ENCODE results near the gene ANKZF1.

ANKZF1 gene

DNA sequence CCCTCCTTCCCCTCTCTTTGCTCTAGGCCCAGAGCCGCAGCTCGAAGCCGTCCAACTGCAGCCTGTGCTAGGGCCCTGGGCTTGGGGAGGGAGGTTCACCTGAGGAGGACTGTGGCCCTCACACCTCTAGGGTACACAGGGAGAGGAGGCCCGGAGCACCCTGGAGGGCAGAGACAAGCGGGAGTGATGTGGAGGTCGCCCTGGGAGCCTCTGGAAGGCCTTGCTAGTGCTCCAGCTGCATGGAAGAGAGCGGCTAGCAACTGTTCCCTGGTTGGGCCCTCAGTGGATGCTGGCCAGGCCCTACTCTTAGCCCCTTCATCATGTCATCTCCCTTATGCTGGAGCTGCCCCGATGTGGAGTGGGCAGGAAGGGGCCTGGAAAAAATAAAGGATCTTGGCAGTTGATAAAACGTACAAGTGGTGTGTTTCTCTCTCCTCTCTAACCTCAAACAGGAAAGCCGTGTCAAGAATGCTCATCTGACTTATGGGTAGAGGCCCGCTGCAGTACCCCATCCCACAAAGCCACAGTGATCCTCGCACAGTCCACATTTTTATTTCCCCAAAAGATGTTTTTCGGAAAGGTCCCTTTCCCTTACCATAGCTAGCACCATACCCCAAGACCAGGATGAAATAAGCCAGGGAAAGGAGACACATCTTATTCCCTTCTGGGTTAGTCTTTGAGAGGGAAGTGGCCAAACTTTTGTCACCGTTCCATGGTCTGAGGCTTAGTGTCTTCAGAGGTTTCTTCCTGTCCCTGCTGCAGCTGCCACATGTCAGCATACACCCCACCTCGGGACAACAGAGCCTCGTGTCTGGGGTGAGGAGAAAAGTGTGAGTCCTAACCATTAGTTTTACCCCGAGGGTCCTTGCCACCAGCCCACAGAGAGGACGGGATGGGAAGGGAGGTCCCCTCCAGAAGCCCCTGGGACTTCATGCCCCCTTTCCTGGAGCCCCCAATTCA lies 20.1 kb upstream of the ANKZF1 start:
- no peak for DNase-seq

GRCh38 chr2:219210196-219210885 lies 19.3 kb upstream of the ANKZF1 start:
- DNase-seq: no peak

- DNase-seq: no peak
Observed at GRCh38 chr2:219210886-219211362, 18.7 kb upstream of the ANKZF1 start.

DNA sequence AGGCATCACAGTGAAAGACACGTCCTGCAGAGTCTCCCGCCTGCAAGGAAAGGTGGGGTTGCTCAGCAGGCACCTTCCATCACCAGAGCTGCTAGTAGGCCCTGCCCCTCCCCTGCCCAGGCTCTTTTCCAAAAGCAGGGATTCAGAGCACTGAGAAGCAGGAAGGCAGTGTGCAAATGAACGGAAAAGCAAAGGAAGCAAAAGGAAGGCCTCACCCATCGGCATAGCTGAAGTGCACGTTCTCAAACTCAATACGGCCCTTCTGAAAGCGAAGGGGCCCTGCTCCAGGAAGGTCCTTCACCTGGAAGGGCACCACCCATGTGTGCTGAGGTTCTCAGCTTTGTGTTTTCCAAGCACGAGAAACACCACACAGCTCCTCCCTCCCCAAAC lies 16.6 kb upstream of the ANKZF1 start:
- DNase-seq: no peak

- DNase-seq: no peak
Observed at GRCh38 chr2:219213486-219214071, 16.0 kb upstream of the ANKZF1 start.

- no peak for DNase-seq
Observed at GRCh38 chr2:219214141-219214540, 15.5 kb upstream of the ANKZF1 start.

GRCh38 chr2:219214786-219215185 lies 14.8 kb upstream of the ANKZF1 start:
- no peak for DNase-seq

- no peak for DNase-seq
Observed at GRCh38 chr2:219215871-219216534, 13.6 kb upstream of the ANKZF1 start.

- DNase-seq: no peak
Observed at GRCh38 chr2:219216535-219216915, 13.1 kb upstream of the ANKZF1 start.

DNA sequence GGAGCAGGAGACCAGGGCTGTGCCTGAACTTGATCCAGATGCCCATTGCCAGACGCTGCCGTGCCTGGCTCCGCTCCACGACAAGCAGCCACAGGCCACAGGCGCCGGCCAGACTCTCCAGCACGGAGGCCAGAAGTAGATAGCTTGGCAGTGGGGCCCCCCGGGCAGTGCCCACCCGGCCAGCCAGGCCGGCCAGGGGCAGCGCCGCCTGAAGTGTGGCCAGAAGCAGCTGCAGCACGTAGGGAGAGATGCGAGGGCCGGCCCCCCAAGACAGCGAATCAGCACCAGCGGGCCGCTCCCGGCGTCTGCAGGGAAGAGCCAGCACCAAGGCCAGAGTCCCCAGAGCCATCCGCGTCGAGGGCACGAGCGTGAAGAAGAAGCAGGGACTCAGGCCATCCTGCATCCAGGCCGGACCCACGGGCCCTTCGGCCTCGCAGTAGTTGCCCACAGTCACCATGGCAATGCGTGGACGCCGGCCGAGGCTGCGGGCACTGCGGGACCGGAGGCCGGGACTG lies 11.3 kb upstream of the ANKZF1 start:
- DNase-seq: peak; percentile 35

DNA sequence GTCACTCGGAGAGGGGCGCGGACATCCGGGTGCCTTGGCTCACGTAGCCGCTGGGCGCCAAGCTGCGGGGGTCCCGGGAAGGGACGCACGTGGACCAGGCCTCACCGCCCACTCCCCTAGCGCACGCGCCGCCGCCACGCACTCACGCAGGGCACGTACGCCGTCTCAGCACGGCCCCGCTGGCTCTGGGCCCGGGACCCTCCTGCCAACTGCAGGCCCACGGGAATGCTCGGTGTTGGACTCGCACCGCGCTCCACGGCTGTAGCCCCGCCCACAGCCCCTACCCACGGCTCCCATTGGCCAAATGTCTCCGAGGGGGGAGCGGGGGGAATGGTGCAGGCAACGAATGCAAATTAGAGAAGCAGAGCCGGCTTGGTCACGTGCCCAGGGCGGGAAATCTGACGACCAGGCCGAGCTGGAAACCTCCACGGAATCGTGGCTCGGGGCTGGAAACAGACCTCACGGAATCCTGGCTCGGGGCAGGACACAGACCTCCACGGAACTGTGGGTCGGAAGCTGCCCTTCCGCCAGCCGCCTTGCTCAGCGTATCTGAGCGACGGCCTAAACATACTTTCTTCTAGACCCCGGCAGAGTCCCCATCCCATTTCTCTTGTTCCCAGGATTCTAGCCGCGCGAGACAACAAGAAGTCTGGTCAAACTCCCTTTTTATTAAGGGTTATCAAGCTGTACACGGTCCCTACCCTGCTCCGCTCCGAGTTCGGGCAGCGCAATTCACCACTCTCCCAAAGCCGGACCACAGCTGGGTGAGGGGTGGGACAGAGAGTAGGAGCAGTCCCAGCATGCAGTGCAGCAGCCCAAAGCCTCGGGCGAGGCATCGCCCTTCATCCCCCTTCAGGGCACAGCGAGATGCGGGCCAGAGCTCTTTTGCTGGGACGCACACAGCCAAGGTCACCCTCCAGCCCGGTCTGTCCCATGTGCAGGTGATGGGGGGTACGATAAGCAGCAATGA lies 10.6 kb upstream of the ANKZF1 start, which contains the start of gene ABCB6:
Gene ABCB6, minus strand, starts transcription at position 227 of the 970 bp plus-strand sequence. CDS start 285 bp downstream, outside the sequence.
- DNase-seq: peak; percentile 94

GRCh38 chr2:219219784-219220532 lies 9.6 kb upstream of the ANKZF1 start:
- no peak for DNase-seq

DNA sequence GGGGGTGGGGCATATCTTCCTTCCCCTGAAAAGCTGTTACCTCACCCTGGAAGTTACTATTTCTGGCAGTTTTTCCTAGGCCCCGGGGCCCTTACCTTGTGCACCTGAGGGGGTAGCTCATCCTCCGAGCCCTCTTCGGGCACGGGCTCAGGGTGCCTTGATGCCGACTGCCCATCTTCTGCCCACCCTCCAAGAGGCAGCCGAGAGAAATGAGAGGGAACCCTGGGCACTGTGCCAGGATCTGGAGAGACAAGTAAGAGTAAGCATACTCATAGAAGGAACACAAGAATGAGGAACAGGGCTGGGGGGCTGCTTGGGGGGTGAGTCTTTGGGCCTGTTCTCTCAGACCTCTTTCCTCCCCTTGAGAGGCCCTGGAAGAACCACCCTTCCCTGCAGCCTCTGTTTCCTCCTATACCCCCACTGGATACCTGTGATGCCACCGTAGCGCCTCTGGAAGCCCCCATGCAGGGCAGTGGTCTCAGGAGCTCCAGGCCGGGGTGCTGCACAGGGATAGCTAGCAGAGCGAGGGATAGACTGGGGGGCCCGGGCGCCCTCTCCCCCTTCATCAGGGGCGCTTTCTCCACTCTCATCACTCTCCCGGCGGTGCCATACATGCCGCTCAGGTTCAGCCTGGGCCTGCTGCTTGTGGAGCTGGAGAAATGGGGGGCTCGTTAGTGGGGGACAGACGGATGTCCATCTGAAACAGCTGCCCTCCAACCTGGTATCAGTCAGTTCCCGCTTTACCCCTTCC lies 8.8 kb upstream of the ANKZF1 start:
- DNase-seq: no peak

- DNase-seq: no peak
Observed at GRCh38 chr2:219221957-219222518, 7.6 kb upstream of the ANKZF1 start.

DNA sequence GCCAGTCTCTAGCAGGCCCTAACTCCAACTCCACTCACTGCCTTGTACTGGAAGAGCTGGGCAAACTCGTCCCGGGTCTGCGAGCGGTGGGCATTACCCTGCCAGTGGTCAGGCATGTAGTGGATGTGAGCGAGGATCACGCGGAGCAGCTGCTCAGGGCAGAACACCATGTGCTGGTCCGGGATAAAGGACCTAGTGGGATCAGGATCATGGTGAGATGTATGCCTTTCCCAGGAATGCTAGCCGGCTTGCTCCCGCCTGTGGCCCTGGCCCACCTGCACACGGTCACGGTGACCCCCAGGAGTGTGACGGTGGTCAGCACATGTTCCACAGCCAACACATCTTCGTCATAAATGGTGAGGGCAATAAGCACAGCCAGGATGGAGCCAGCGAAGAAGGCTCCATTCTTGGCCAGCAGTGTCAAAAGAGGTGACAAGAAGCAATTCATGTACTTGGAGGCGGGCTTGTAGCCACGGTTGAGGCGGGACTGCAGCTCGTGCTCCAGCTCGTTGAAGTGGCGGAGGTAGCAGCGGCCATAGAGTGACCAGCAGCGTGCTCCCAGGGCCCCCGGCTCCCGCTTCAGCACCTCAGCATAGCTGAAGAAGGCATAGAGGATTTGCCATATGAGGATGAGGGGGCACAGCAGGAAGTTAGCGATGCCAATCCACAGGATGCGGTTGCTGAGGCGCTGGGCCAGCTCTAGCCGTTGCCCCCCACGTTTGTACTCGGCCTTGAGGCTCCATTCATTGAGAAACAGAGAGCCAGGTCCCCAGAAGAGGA lies 5.6 kb upstream of the ANKZF1 start:
- no peak for DNase-seq

GRCh38 chr2:219225350-219225749 lies 4.3 kb upstream of the ANKZF1 start:
- DNase-seq: no peak

DNA sequence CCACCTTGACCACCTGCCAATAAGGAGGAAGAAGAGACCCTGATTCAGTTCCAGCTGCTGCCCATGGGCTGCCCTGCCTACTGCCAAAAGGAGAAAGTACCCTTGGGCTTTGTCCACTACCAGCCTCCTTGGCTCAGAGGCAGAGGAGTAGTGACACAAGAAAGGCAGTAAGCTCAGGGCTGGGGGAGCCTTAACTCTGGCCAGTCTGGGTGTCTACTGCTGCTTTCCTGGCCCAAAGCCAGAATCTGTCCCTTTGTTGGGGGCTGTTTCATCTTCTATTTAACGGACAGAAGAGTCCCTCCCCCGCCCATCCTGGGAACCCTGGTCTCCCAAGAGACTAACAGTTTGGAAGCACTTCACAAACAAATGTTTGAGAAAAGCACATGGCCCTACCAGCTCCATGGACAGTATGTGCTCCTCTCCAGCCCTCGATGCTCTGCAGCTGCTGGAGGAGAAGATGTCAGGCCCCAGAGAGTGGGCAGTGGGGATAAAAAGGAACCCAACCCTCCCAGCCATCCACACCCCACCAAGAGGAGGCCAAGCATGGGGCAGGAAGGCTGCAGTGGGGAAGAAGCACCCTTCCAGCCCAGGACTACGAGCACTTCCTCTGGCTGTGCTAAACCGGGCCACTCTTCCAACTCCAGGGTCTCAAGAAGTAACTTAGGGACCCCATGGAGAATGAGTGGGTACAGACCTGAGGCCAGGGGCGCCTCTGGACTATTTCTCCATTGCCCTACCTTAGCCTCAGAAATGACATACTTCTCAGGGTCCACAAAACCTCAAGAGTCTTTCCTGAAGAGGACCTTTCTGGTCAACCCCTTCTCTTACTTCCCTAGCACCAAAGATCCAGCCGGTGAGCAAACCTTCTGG lies 1.3 kb upstream of the ANKZF1 start:
- DNase-seq: no peak

DNA sequence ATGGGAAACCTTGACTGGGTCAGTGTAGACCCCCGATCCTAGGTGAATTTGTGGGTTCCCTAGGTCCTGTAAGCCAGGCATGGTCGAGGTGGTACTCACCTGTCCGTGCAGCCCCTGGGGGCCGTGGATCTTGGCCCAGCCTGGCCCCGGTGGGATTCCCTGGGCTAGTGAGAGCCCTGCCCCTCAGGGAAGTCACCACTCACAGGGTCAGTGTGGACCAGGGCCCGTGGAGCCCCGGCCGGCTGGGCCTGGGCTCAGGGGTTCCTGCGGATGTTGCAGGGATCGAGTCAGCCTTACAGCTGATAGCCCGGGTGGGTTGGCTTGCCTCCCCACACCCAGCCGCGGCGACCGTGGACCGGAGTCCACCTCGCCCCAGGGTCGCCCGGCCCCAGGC lies 698 bp upstream of the ANKZF1 start:
- no peak for DNase-seq
